ENCODE results near the gene SLC35G6.

GRCh38 chr17:7497636-7498035 lies 16.4 kb downstream of the SLC35G6 start:
- no peak for TF ChIP-seq CTCF (IDR thresholded peaks at IDR 0.05)
- TF ChIP-seq POLR2AphosphoS5 (IDR thresholded peaks at IDR 0.05; ENCODE audit: low read depth, low read length), result no peak
- no peak for TF ChIP-seq TCF7L2 (IDR thresholded peaks at IDR 0.05; ENCODE audit: low read depth, low read length)
- no peak for TF ChIP-seq SIN3A (IDR thresholded peaks at IDR 0.05; ENCODE audit: borderline replicate concordance, insufficient read depth, low read depth, low read length)
